Fibroblast of the aortic adventitia (primary cell): ENCODE measurements around the gene SMG9. TPM values are rescaled to one million over a fixed set of nuclear protein-coding genes. Genes with fewer than 3 reads are reported as not detected.

Experiments used
- DNase-seq: peaks from one replicate; pipeline ENCODE4 v3.0.0-alpha.2; 2010; ENCODE audit warnings: low read depth
- H3K4me3 ChIP-seq: 2 replicates; pipeline ENCODE4 v1.5.1; 2011; ENCODE audit warnings: low read depth, mild to moderate bottlenecking, control low read depth, low read length, moderate library complexity
- CTCF ChIP-seq: IDR thresholded peaks from 2 replicates; pipeline ENCODE4 v1.5.1; 2011; ENCODE audit warnings: mild to moderate bottlenecking, low read length, control low read depth, inconsistent platforms; ENCODE audit not compliant: insufficient read depth
- total RNA-seq: library from RNA; depleted of rRNA; stranded (reverse); fragments of >200 nt; gene quantifications from 2 replicates; pipeline ENCODE4 v1.2.3, GENCODE V29; 2012; ENCODE audit warnings: low replicate concordance

Gene SMG9
- total RNA-seq, 1 donor: 25.0 TPM

DNA sequence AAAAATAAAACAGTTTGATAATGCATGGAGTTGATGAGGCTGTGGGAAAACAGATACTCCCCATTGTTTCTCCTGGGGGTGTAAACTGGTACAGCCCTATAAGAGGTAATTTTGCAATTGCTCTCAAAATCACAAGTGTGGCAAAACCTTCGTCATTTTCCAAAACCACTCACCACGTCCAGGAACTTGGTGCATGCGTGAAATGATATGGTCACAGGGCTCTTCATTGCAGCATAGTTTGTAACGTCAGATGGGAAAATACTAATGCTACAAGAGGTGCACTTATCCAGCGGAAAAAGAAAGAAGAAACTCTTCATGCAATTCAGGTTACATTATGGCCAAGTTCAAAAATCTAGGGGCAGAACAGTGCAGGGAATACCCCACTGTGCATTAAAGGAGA is 72.9 kb downstream of the SMG9 start:
- DNase-seq: no peak
- no peak overlapping the region for H3K4me3 ChIP-seq
- TF ChIP-seq CTCF: no peak

DNA sequence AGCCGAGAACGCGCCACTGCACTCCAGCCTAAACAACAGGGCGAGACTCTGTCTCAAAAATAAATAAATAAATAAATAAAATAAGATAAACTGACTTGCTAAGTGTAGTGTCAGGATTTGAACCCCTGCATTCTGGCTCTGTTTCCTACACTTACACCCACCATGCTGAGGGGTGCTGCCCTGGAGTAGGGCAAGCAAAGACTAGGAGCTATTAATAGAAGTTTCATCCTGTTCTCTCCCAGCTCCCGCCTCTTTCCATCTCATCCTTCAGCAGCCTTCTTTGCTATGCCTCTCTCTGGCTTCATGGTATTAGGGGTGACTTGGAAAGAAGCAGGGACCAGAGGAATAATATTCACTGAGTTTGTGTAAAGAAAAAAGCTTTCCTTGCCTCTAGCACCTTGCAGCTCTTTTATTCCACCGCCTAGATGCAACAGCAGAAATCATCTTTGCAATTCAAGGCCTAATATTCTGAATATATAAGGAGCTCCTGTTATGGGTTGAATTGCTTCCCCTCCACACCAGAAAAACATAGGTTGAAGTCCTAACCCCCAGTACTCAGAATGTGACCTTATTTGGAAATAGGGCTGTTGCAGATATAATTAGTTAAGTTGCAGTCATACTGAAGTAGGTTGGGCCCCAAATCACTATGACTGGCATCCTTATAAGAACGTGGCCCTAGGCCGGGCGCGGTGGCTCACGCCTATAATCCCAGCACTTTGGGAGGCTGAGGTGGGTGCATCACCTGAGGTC is 76.1 kb downstream of the SMG9 start:
- no peak for TF ChIP-seq CTCF
- no peak overlapping the region for H3K4me3 ChIP-seq
- DNase-seq: no peak

Other genes with a start within 250 kb of the SMG9 start
- 11.3 and 78.2 TPM in 2 replicates for gene ETHE1, start 227.8 kb downstream of the SMG9 start, total RNA-seq
- 0.63 TPM in 1 of 2 replicates, not detected in the other for gene ZNF575, start 221.8 kb downstream of the SMG9 start, total RNA-seq
- gene XRCC1, start 179.4 kb downstream of the SMG9 start, total RNA-seq: 23.5 and 32.9 TPM in 2 replicates
- 6.4 and 7.4 TPM in 2 replicates for gene PINLYP, start 179.2 kb downstream of the SMG9 start, total RNA-seq
- gene IRGQ, start 158.8 kb downstream of the SMG9 start, total RNA-seq: 17.5 and 32.3 TPM in 2 replicates
- 10.0 and 10.3 TPM in 2 replicates for gene ZNF576, start 158.4 kb downstream of the SMG9 start, total RNA-seq
- 0.09 TPM in 1 of 2 replicates, not detected in the other for gene SRRM5, start 142.9 kb downstream of the SMG9 start, total RNA-seq
- gene ZNF428, start 135.3 kb downstream of the SMG9 start, total RNA-seq: 14.0 and 34.8 TPM in 2 replicates
- 0.27 and 1.1 TPM in 2 replicates for gene CADM4, start 115.1 kb downstream of the SMG9 start, total RNA-seq
- gene PLAUR, start 84.8 kb downstream of the SMG9 start, total RNA-seq: 46.3 and 73.6 TPM in 2 replicates
- not detected in 2 replicates for gene IRGC, start 38.9 kb downstream of the SMG9 start, total RNA-seq
- gene KCNN4, start 26.0 kb upstream of the SMG9 start, total RNA-seq: 1.2 and 39.9 TPM in 2 replicates
- gene LYPD5, start 47.5 kb upstream of the SMG9 start, total RNA-seq: 0.72 and 1.1 TPM in 2 replicates
- 12.5 and 29.9 TPM in 2 replicates for gene ZNF283, start 72.4 kb upstream of the SMG9 start, total RNA-seq
- gene ZNF404, start 129.0 kb upstream of the SMG9 start, total RNA-seq: 4.1 and 4.6 TPM in 2 replicates
- gene ZNF45, start 180.3 kb upstream of the SMG9 start, total RNA-seq: 5.6 and 18.6 TPM in 2 replicates
- 4.9 and 8.7 TPM in 2 replicates for gene ZNF221, start 196.3 kb upstream of the SMG9 start, total RNA-seq
- 0.90 and 10.0 TPM in 2 replicates for gene ZNF155, start 229.2 kb upstream of the SMG9 start, total RNA-seq
- gene ZNF230, start 248.0 kb upstream of the SMG9 start, total RNA-seq: 5.2 and 6.1 TPM in 2 replicates